Activated CD4-positive, alpha-beta T cell treated with anti-CD3 and anti-CD28 coated beads for 36 hours (primary cell): ENCODE results near the gene CD244. TPM values are rescaled to one million over a fixed set of nuclear protein-coding genes. Genes with fewer than 3 reads are reported as not detected.

Experiments
- ATAC-seq: fragments of 200-7000 bp; cut with Tn5 transposase; one replicate; pipeline ENCODE4 v1.10.0; 2021; ENCODE audit warnings: mild to moderate bottlenecking, moderate library complexity
- CTCF ChIA-PET: fragments of 350-600 bp; sonication (Branson Sonifier 250); formaldehyde crosslinking; loops from one replicate; lab custom pipeline; 2021; ENCODE audit warnings: antibody characterized with exemption; lab: Charles Lee
- POLR2A ChIA-PET: fragments of 350-600 bp; sonication (Branson Sonifier 250); formaldehyde crosslinking; loops from one replicate; lab custom pipeline; 2021; ENCODE audit warnings: antibody characterized with exemption, inconsistent platforms; lab: Charles Lee
- DNase-seq: peaks from one replicate; pipeline ENCODE4 v3.0.0-alpha.2; 2020
- H3K27ac Mint-ChIP-seq: one replicate; pipeline ENCODE4 v1.8.0; 2021; ENCODE audit warnings: mixed read lengths
- H3K27me3 Mint-ChIP-seq: one replicate; pipeline ENCODE4 v1.8.0; 2021; ENCODE audit warnings: mixed read lengths
- H3K36me3 Mint-ChIP-seq: one replicate; pipeline ENCODE4 v1.8.0; 2021; ENCODE audit warnings: low read depth, mixed read lengths
- H3K4me1 Mint-ChIP-seq: one replicate; pipeline ENCODE4 v1.8.0; 2021; ENCODE audit warnings: mixed read lengths
- H3K4me3 Mint-ChIP-seq: one replicate; pipeline ENCODE4 v1.8.0; 2021; ENCODE audit warnings: mild to moderate bottlenecking, moderate library complexity, mixed read lengths
- H3K9me3 Mint-ChIP-seq: one replicate; pipeline ENCODE4 v1.8.0; 2021; ENCODE audit warnings: low read depth, mixed read lengths
- intact Hi-C, 2 experiments: fragments of 100-400 bp; cut with DNase I in 1 of 2; cut with micrococcal nuclease in 1 of 2; formaldehyde crosslinking; loops; one replicate each; pipeline versions ENCODE4 v1.14.2 to v1.15.1; 2022 to 2024; cut with DNase I, micrococcal nuclease
- total RNA-seq, 2 experiments: library from RNA; stranded (reverse); gene quantifications; one replicate each; pipeline ENCODE4 v1.2.3, GENCODE V29; 2021

CD244 gene
- total RNA-seq, 2 experiments from 2014 or later, result 0.14 to 0.25 TPM

- peaks cover 88% of the 10 kb centered on the region for H3K4me1 Mint-ChIP-seq
- intact Hi-C loops, result loop anchor here in 1 of 2 experiments (2.0 kb wide), 1 partner anchor 36 kb away; no protein-coding TSS in a partner anchor
- H3K4me3 Mint-ChIP-seq, result peak overlapping the region; percentile 78
- no peak for ATAC-seq
- POLR2A ChIA-PET, result interaction anchor here (0.7 kb wide), 1 partner anchor 62 kb away, joined by 3 read pairs; no protein-coding TSS in a partner anchor
- H3K27me3 Mint-ChIP-seq, result no peaks in the 10 kb centered on the region
- H3K9me3 Mint-ChIP-seq, result peaks cover 5% of the 10 kb centered on the region
- H3K36me3 Mint-ChIP-seq, result peaks cover 27% of the 10 kb centered on the region
- no peak for DNase-seq
- CTCF ChIA-PET, result interaction anchor here (0.6 to 7.3 kb wide), 5 partner anchors 20 to 366 kb away, joined by 4 to 62 read pairs (median 33); no protein-coding TSS in a partner anchor
- peak overlapping the region; percentile 82 for H3K27ac Mint-ChIP-seq
These were observed 61.9 kb downstream of the CD244 start for GRCh38 chr1:160800645-160801408.

- Mint-ChIP-seq H3K27ac (peak overlapping the region; percentile 95), H3K4me3 (peak overlapping the region; percentile 78), H3K9me3 (peaks cover 3% of the 10 kb centered on the region), H3K4me1 (peaks cover 88% of the 10 kb centered on the region), H3K27me3 (no peaks in the 10 kb centered on the region), H3K36me3 (peaks cover 21% of the 10 kb centered on the region)
- ChIA-PET POLR2A (interaction anchor here (0.7 kb wide), 1 partner anchor 62 kb away, joined by 3 read pairs; no protein-coding TSS in a partner anchor), CTCF (interaction anchor here (0.7 to 7.3 kb wide), 7 partner anchors 12 to 639 kb away, joined by 3 to 62 read pairs (median 4); no protein-coding TSS in a partner anchor)
- peak; percentile 11 for ATAC-seq
- intact Hi-C loops, result loop anchor here in 1 of 2 experiments (2.0 kb wide), 1 partner anchor 37 kb away; no protein-coding TSS in a partner anchor
- DNase-seq, result peak; percentile 60
These were observed 62.5 kb downstream of the CD244 start for GRCh38 chr1:160800142-160800541.

GRCh38 chr1:160799641-160800040, 63.0 kb downstream of the CD244 start:
- intact Hi-C loops, result loop anchor here (2.0 to 5.0 kb wide), 5 partner anchors 37 to 347 kb away; partner anchors contain the start of gene SLAMF6 (in 1 of the 2)
- no peak for DNase-seq
- Mint-ChIP-seq H3K4me1 (peaks cover 87% of the 10 kb centered on the region), H3K27me3 (no peaks in the 10 kb centered on the region), H3K4me3 (peak overlapping the region; percentile 78), H3K27ac (peak overlapping the region; percentile 95), H3K9me3 (no peaks in the 10 kb centered on the region), H3K36me3 (peaks cover 16% of the 10 kb centered on the region)
- no peak for ATAC-seq
- POLR2A ChIA-PET, result no interaction called here
- CTCF ChIA-PET, result interaction anchor here (0.7 to 7.3 kb wide), 9 partner anchors 6 to 639 kb away, joined by 3 to 62 read pairs (median 4); no protein-coding TSS in a partner anchor

GRCh38 chr1:160798439-160798838, 64.2 kb downstream of the CD244 start:
- peak overlapping the region; percentile 78 for H3K4me3 Mint-ChIP-seq
- intact Hi-C loops, result loop anchor here (1.0 to 5.0 kb wide), 5 partner anchors 8 to 346 kb away; partner anchors contain the start of gene SLAMF6 (in 1 of the 2)
- H3K9me3 Mint-ChIP-seq, result no peaks in the 10 kb centered on the region
- ATAC-seq (no peak), DNase-seq (no peak)
- peak overlapping the region; percentile 95 for H3K27ac Mint-ChIP-seq
- H3K27me3 Mint-ChIP-seq, result no peaks in the 10 kb centered on the region
- peaks cover 77% of the 10 kb centered on the region for H3K4me1 Mint-ChIP-seq
- peaks cover 9% of the 10 kb centered on the region for H3K36me3 Mint-ChIP-seq
- ChIA-PET CTCF (interaction anchor here (0.7 to 7.3 kb wide), 17 partner anchors 8 to 123 kb away, joined by 3 to 62 read pairs (median 4); no protein-coding TSS in a partner anchor), POLR2A (interaction anchor here (0.6 to 1.2 kb wide), 5 partner anchors 90 to 306 kb away, joined by 3 to 6 read pairs (median 4); no protein-coding TSS in a partner anchor)

- DNase-seq (peak; percentile 83), ATAC-seq (peak; percentile 61)
- intact Hi-C loops, result loop anchor here (1.0 to 5.0 kb wide), 9 partner anchors 8 to 346 kb away; partner anchors contain the start of genes CD48 (in 1 of the 2) and SLAMF6 (in 1 of the 2)
- Mint-ChIP-seq H3K4me1 (peaks cover 74% of the 10 kb centered on the region), H3K27me3 (no peaks in the 10 kb centered on the region), H3K27ac (peak overlapping the region; percentile 95), H3K9me3 (no peaks in the 10 kb centered on the region), H3K36me3 (peaks cover 6% of the 10 kb centered on the region), H3K4me3 (peak overlapping the region; percentile 78)
- CTCF ChIA-PET, result interaction anchor here (0.6 to 7.3 kb wide), 23 partner anchors 8 to 156 kb away, joined by 3 to 62 read pairs (median 4); no protein-coding TSS in a partner anchor
- POLR2A ChIA-PET, result interaction anchor here (0.6 to 1.2 kb wide), 6 partner anchors 28 to 307 kb away, joined by 3 to 6 read pairs (median 4); no protein-coding TSS in a partner anchor
These were observed 64.8 kb downstream of the CD244 start for GRCh38 chr1:160797861-160798273.

- CTCF ChIA-PET, result interaction anchor here (0.5 to 7.3 kb wide), 18 partner anchors 9 to 271 kb away, joined by 3 to 62 read pairs (median 4); no protein-coding TSS in a partner anchor
- Mint-ChIP-seq H3K4me3 (peak overlapping the region; percentile 78), H3K27me3 (no peaks in the 10 kb centered on the region), H3K27ac (peak overlapping the region; percentile 95), H3K36me3 (peaks cover under 1% of the 10 kb centered on the region), H3K4me1 (peaks cover 69% of the 10 kb centered on the region), H3K9me3 (no peaks in the 10 kb centered on the region)
- intact Hi-C loops, result loop anchor here (2.0 to 5.0 kb wide), 8 partner anchors 14 to 345 kb away; partner anchors contain the start of genes CD48 (in 1 of the 2) and SLAMF6 (in 1 of the 2)
- DNase-seq, result no peak
- POLR2A ChIA-PET, result interaction anchor here (0.6 to 1.2 kb wide), 5 partner anchors 27 to 243 kb away, joined by 3 to 4 read pairs (median 3); no protein-coding TSS in a partner anchor
- no peak for ATAC-seq
These were observed 65.4 kb downstream of the CD244 start for GRCh38 chr1:160797271-160797709.

- Mint-ChIP-seq H3K4me1 (peaks cover 61% of the 10 kb centered on the region), H3K27ac (peak within 1 kb of the TSS; percentile 95), H3K4me3 (peak within 1 kb of the TSS; percentile 78), H3K27me3 (no peaks in the 10 kb centered on the region), H3K9me3 (no peaks in the 10 kb centered on the region), H3K36me3 (no peaks in the 10 kb centered on the region)
- POLR2A ChIA-PET, result interaction anchor here (0.5 to 0.8 kb wide), 2 partner anchors 18 to 225 kb away, joined by 3 read pairs; partner anchors contain the start of gene F11R
- intact Hi-C loops, result loop anchor here (1.0 to 5.0 kb wide), 9 partner anchors 13 to 344 kb away; partner anchors contain the start of genes CD48 (in 1 of the 2) and SLAMF6 (in 1 of the 2)
- peak; percentile 89 for DNase-seq
- ATAC-seq, result peak; percentile 79
- CTCF ChIA-PET, result interaction anchor here (0.5 to 7.3 kb wide), 17 partner anchors 10 to 245 kb away, joined by 3 to 62 read pairs (median 5); no protein-coding TSS in a partner anchor
These were observed 66.7 kb downstream of the CD244 start, which contains the start of gene LY9 for GRCh38 chr1:160795951-160796383. LY9 (plus strand) TSS chr1:160796174; CDS start chr1:160796188, 14 bp downstream.

- ATAC-seq (no peak), DNase-seq (no peak)
- no peaks in the 10 kb centered on the region for H3K36me3 Mint-ChIP-seq
- H3K27me3 Mint-ChIP-seq, result no peaks in the 10 kb centered on the region
- POLR2A ChIA-PET, result interaction anchor here (0.6 kb wide), 1 partner anchor 169 kb away, joined by 5 read pairs; no protein-coding TSS in a partner anchor
- CTCF ChIA-PET, result interaction anchor here (0.6 to 7.3 kb wide), 14 partner anchors 10 to 350 kb away, joined by 3 to 62 read pairs (median 6); no protein-coding TSS in a partner anchor
- intact Hi-C loops, result no loop called here
- H3K4me3 Mint-ChIP-seq, result no peak overlapping the region
- H3K27ac Mint-ChIP-seq, result no peak overlapping the region
- H3K9me3 Mint-ChIP-seq, result no peaks in the 10 kb centered on the region
- peaks cover 52% of the 10 kb centered on the region for H3K4me1 Mint-ChIP-seq
These were observed 68.3 kb downstream of the CD244 start for GRCh38 chr1:160794376-160794775.

GRCh38 chr1:160789702-160790611, 72.7 kb downstream of the CD244 start:
- no peaks in the 10 kb centered on the region for H3K9me3 Mint-ChIP-seq
- peaks cover 10% of the 10 kb centered on the region for H3K4me1 Mint-ChIP-seq
- H3K36me3 Mint-ChIP-seq, result no peaks in the 10 kb centered on the region
- no peak overlapping the region for H3K4me3 Mint-ChIP-seq
- intact Hi-C loops, result no loop called here
- H3K27ac Mint-ChIP-seq, result no peak overlapping the region
- no peaks in the 10 kb centered on the region for H3K27me3 Mint-ChIP-seq
- DNase-seq, result no peak
- POLR2A ChIA-PET, result no interaction called here
- peak; percentile 70 for ATAC-seq
- CTCF ChIA-PET, result interaction anchor here (0.5 to 1.1 kb wide), 7 partner anchors 10 to 307 kb away, joined by 3 to 5 read pairs (median 3); no protein-coding TSS in a partner anchor
